HG03354 (cell line): Measurements from ENCODE around the gene CHD9.
A peak's percentile ranks its signal among the peaks of the same experiment; 100 is the strongest.

Source experiments
- ATAC-seq: cut with Tn5 transposase; IDR thresholded peaks from one replicate; pipeline ENCODE4 v1.9.1; 2021; ENCODE audit warnings: mild to moderate bottlenecking; ENCODE audit not compliant: unreplicated experiment, poor library complexity, severe bottlenecking

Gene CHD9

GRCh38 chr16:53121661-53122060 lies 66.9 kb downstream of the CHD9 start:
- ATAC-seq: no peak

DNA sequence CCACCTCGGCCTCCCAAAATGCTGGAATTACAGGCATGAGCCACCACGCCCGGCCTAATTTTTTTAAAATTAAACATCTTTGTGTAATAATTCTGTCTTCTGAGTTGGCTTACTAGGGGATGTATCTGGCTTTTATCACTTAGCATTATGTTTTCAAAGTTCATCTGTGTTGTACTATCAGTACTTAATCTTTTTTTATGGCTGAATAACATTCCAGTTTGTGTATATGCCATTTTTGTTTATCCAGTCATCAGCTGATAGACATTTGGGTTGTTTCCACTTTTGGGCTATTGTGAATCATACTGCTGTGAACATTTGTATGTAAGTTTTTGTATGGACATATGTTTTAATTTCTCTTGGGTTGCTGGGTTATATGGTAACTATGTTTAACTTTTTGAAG lies 69.0 kb downstream of the CHD9 start:
- no peak for ATAC-seq

GRCh38 chr16:53126390-53126789 lies 71.6 kb downstream of the CHD9 start:
- ATAC-seq: no peak

GRCh38 chr16:53129281-53130158 lies 74.7 kb downstream of the CHD9 start:
- no peak for ATAC-seq

DNA sequence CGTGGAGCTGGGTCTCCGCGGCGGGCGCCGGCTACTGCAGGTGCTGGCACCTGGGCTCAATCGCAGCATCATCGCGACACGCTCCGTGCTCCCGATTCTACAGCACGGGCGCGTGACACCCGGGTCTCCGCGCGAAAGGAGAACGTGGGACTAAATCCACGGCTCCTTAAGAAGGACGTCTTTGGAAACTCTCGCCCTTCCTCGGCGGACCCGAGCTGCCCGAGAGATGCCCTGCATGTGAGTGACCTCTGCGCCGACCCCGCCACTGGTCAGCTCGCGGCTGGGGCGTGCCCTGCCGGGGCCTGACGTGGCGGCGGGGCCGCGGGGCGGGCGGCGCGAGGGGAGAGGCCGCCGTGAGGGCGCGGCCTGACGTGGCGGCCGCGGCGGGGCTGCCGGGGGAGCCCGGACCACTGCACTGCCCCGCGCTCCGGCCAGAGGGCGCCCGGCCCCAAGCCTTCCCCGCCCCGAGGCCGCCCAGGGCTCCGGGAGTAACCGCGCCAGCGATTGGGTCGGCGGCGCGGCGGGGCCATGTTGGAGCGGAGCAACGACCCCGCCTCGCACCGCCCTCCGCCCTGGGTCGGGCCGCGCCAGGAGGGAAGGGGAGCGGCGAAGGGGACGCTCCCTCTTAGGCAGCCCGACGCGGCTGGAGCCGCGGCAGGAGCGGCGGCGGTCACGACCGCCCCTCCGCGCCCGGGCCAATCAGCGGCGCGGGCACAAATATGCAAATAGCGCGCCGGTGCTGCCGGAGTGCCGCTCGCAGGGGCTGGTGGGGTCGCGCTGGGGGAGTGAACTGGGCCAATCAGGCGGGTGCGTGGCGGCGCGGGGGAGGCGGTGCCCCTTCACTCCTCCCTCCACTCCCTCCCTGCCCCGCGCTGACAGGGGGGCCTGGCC lies 75.6 kb downstream of the CHD9 start:
- peak; percentile 90 for ATAC-seq

DNA sequence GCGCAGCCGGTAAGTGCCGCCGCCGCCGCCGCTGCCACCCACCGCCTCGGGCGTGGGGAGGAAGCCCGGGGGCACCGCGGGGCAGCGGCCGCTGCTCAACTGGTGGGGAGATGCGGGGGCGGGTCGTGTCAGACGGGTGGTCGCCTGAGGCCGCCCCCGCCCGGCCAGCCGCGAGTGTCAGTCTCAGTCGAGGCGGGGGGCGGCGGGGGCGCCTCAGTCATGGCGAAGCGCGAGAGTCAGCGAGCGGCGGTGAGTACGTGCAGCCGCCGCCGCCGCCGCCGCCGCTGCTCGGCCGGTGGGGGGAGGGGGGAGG lies 76.2 kb downstream of the CHD9 start:
- ATAC-seq: peak; percentile 16

- no peak for ATAC-seq
These were observed 76.7 kb downstream of the CHD9 start for GRCh38 chr16:53131363-53132071.

- ATAC-seq: no peak
These were observed 77.6 kb downstream of the CHD9 start for GRCh38 chr16:53132406-53132805.

DNA sequence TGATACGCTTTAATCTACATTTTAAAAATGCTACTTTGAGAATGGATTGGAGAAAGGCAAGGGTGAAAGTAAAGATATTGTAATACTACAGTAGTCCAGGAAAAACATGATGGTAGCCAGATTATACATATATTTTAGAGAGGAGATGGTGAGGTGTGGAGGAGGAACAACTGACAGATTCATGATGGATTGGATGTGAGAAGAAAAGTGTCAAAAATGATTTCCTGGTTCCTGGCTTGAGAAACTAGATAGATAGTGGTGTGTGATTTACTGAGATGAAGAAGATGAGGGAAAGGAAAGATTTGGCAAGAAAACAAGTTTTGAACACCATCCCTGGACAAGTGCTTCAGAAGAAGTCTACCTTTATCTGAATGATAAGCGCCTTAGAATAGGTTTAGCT lies 80.5 kb downstream of the CHD9 start:
- ATAC-seq: no peak

- no peak for ATAC-seq
These were observed 88.2 kb downstream of the CHD9 start for GRCh38 chr16:53142823-53143568.

- no peak for ATAC-seq
These were observed 92.8 kb downstream of the CHD9 start for GRCh38 chr16:53147500-53148065.

DNA sequence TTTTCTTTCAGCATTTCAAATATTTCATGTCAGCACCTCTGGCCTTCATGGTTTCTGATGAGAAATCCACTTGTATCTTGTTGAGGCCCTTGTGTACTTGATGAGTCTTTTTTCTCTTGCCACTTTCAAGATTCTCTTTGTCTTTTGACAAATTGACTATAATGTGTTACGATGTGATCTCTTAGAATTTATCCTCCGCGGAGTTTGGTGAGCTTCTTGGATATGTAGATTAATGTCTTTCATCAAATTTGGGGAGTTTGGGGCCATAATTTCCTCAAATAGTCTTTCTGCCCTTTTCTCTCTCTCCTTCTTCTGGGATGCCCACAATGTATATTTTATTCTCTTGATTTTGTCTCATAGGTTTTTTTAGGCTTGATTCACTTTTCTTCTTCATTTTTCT lies 96.0 kb downstream of the CHD9 start:
- ATAC-seq: no peak

DNA sequence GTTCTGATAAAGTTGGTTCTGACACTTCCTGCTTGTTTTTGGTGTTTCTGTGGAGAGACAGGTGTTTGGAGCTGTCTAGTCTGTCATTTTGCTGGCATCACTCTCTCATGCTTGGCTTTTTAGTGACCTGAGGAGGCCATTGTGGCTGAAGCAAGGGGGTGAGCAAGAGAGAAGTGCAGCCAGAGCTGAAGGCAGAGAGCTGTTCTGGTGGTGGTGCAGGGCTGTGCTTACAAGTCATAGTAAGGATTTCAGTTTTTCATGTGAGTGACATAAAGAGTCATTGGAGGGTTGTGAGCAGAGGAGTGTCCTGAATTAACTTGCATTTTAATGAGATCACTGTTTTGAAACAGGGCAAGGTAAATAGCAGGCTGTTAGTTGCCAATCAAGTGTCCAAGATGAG lies 97.5 kb downstream of the CHD9 start:
- no peak for ATAC-seq

GRCh38 chr16:53153130-53153529 lies 98.3 kb downstream of the CHD9 start:
- ATAC-seq: no peak

GRCh38 chr16:53154513-53154912 lies 99.7 kb downstream of the CHD9 start:
- ATAC-seq: no peak

GRCh38 chr16:53156516-53156915 lies 101.7 kb downstream of the CHD9 start:
- no peak for ATAC-seq

GRCh38 chr16:53159781-53160436 lies 105.1 kb downstream of the CHD9 start:
- peak; percentile 80 for ATAC-seq

GRCh38 chr16:53166099-53166498 lies 111.3 kb downstream of the CHD9 start:
- no peak for ATAC-seq

DNA sequence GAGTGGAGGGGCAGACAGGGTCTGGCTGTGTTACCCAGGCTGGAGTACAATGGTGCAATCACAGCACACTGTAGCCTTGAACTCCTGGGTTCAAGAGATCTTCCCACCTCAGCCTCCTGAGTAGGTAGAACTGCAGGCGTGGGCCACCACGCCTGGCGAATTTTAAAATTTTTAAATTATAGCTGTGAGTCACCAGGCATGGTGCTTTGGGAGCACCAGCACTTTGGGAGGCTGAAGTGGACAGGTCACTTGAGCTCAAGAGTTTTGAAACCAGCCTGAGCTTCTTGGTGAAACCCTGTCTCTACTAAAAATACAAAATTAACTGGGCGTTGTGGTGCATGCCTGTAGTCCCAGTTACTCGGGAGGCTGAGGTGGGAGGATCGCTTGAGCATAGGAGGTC lies 114.0 kb downstream of the CHD9 start:
- ATAC-seq: no peak
